Thyroid gland (tissue), 4 donors: ENCODE data around the gene PDZRN3. TPM values are rescaled to one million over a fixed set of nuclear protein-coding genes. Genes with fewer than 3 reads are reported as not detected.

Experiments
- DNase-seq, 2 donors: peaks; one replicate each; pipeline ENCODE4 v3.0.0-alpha.2; 2019
- H3K27ac ChIP-seq, 3 donors: fragments of 200-600 bp; sonication (generic); 1 replicate in 2 of 3; 2 replicates in 1 of 3; pipeline ENCODE4 v1.5.1; 2016 to 2019; ENCODE audit warnings: mild to moderate bottlenecking in 1 of 3, moderate library complexity in 1 of 3
- H3K27me3 ChIP-seq: fragments of 200-600 bp; sonication (generic); one replicate; pipeline ENCODE4 v1.5.1; 2019
- H3K36me3 ChIP-seq, 2 donors: fragments of 200-600 bp; sonication (generic); one replicate each; pipeline ENCODE4 v1.5.1; 2016 to 2019
- H3K4me1 ChIP-seq, 2 donors: fragments of 200-600 bp; sonication (generic); one replicate each; pipeline ENCODE4 v1.5.1; 2017 to 2019
- H3K4me3 ChIP-seq, 3 donors: fragments of 200-600 bp; sonication (generic); replicated peaks in 1 of 3; 1 replicate in 2 of 3; 2 replicates in 1 of 3; pipeline ENCODE4 v1.5.1; 2016; ENCODE audit warnings: mild to moderate bottlenecking in 1 of 3
- H3K9me3 ChIP-seq: fragments of 200-600 bp; sonication (generic); one replicate; pipeline ENCODE4 v1.5.1; 2017
- POLR2A ChIP-seq, 2 donors: fragments of 450-650 bp; IDR thresholded peaks; one replicate each; pipeline ENCODE4 v1.6.1; 2017; ENCODE audit warnings: antibody characterized with exemption in 2 of 2, mild to moderate bottlenecking in 2 of 2, moderate library complexity in 1 of 2
- WGBS, 2 donors: methylation state at CpG; one replicate each; pipeline ENCODE4 v1.1.5; 2017; 5-methylcytosine and 5-hydroxymethylcytosine counted together
- intact Hi-C: fragments of 100-400 bp; cut with DNase I; formaldehyde crosslinking; loops from one replicate; pipeline ENCODE4 v1.15.1; 2023
- total RNA-seq, 4 donors: library from RNA; depleted of rRNA; stranded (reverse); fragments of >200 nt; gene quantifications; one replicate each; pipeline ENCODE4 v1.2.3, GENCODE V29; 2016
- TF ChIP-seq, protein P1 (sequence below), 6 experiments: fragments of 200-600 bp in 3 of 6; fragments of 450-650 bp in 3 of 6; sonication (generic) in 3 of 6; IDR thresholded peaks; one replicate each; pipeline ENCODE4 v1.5.1; 2016 to 2019; ENCODE audit warnings: antibody characterized with exemption in 6 of 6, mild to moderate bottlenecking in 2 of 6, inconsistent platforms in 1 of 6, moderate library complexity in 1 of 6

The PDZRN3 gene
- total RNA-seq, 4 donors from 2014 or later: 4.4 to 8.3 (median 6.0) TPM

DNA sequence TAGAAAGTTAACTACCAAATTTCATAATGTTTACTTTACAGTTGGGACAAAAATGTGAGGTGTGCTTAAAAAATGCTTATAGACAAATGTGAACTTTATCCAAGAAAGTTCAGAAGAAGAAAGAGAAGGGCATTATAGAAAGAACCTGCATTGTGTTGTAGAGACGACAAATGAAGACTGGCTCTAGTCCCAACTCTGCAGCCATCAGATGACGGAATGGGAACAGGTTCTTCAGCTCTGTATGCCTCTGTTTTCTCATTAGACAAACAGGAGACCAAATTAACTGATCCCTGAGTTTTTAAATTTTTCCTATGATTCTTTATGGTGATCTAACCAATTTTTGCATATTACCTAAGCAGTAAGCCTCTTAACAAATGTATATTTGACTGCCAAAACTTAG lies 49.2 kb downstream of the PDZRN3 start:
- Histone ChIP-seq H3K4me3 (no peak overlapping the region), H3K36me3 (no peaks in the 10 kb centered on the region), H3K4me1 (no peaks in the 10 kb centered on the region), H3K9me3 (no peaks in the 10 kb centered on the region), H3K27me3 (no peaks in the 10 kb centered on the region), H3K27ac (no peak overlapping the region)
- no peak for TF ChIP-seq POLR2A (IDR thresholded peaks at IDR 0.05)
- TF ChIP-seq, protein P1, sequence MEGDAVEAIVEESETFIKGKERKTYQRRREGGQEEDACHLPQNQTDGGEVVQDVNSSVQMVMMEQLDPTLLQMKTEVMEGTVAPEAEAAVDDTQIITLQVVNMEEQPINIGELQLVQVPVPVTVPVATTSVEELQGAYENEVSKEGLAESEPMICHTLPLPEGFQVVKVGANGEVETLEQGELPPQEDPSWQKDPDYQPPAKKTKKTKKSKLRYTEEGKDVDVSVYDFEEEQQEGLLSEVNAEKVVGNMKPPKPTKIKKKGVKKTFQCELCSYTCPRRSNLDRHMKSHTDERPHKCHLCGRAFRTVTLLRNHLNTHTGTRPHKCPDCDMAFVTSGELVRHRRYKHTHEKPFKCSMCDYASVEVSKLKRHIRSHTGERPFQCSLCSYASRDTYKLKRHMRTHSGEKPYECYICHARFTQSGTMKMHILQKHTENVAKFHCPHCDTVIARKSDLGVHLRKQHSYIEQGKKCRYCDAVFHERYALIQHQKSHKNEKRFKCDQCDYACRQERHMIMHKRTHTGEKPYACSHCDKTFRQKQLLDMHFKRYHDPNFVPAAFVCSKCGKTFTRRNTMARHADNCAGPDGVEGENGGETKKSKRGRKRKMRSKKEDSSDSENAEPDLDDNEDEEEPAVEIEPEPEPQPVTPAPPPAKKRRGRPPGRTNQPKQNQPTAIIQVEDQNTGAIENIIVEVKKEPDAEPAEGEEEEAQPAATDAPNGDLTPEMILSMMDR (IDR thresholded peaks at IDR 0.05): no peak
- intact Hi-C loops: no loop called here
- 77 to 82% methylated on average over 2 of the region's 2 CpGs for WGBS, 2 donors
- no peak for DNase-seq

DNA sequence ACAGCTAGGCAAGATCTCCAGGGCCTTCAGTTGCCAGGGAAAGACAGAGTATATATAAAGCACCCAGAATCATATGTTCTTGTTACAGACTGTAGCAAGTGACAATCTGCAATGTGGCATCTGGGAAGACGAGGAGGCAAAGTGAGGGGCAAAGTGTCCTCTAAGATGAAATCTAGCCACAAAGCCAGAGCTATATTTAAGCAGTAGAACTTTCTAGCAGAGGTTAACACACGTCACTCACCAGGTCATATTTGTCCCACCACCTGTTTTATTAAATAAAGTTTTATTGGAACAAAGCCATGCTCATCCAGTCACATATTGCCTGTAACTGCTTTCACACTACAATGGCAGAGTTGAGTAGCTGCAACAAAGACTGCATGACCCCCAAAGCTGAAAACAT lies 51.5 kb downstream of the PDZRN3 start:
- H3K27ac ChIP-seq: no peak overlapping the region

DNA sequence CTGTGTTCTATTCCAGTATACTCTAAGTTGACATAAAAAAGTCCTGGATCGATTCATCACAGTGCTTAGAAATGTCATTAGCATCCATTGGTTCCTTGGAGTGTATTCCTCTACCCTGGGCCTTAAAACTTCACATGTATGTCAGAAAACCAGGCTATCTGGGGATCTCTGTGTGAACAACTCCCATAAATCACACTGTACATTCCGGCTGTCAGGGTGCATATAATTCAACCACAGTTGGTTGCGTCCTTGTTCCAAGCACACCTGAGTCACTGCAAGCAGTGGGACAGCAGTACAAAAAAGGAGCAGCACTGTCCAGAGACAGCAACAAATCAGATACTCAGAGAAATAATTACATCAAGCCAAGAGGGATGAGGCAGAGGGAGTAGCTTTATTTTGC lies 52.4 kb downstream of the PDZRN3 start:
- Histone ChIP-seq H3K27me3 (no peaks in the 10 kb centered on the region), H3K4me1 (no peaks in the 10 kb centered on the region), H3K4me3 (no peak overlapping the region), H3K27ac (no peak overlapping the region), H3K36me3 (no peaks in the 10 kb centered on the region), H3K9me3 (no peaks in the 10 kb centered on the region)
- no peak for TF ChIP-seq POLR2A (IDR thresholded peaks at IDR 0.05)
- TF ChIP-seq, protein P1 (IDR thresholded peaks at IDR 0.05): no peak
- intact Hi-C loops: no loop called here
- no peak for DNase-seq
- 79 to 85% methylated on average over 3 of the region's 3 CpGs for WGBS, 2 donors

More for the DNA sequence above, 51.5 kb downstream of the PDZRN3 start:
- no peak for DNase-seq
- no peaks in the 10 kb centered on the region for H3K9me3 ChIP-seq
- H3K4me3 ChIP-seq: no peak overlapping the region
- no peaks in the 10 kb centered on the region for H3K27me3 ChIP-seq
- WGBS, 2 donors: 92 to 95% methylated on average over 2 of the region's 2 CpGs
- intact Hi-C loops: no loop called here
- no peaks in the 10 kb centered on the region for H3K36me3 ChIP-seq
- TF ChIP-seq POLR2A (IDR thresholded peaks at IDR 0.05): no peak
- TF ChIP-seq, protein P1 (IDR thresholded peaks at IDR 0.05): no peak
- no peaks in the 10 kb centered on the region for H3K4me1 ChIP-seq

DNA sequence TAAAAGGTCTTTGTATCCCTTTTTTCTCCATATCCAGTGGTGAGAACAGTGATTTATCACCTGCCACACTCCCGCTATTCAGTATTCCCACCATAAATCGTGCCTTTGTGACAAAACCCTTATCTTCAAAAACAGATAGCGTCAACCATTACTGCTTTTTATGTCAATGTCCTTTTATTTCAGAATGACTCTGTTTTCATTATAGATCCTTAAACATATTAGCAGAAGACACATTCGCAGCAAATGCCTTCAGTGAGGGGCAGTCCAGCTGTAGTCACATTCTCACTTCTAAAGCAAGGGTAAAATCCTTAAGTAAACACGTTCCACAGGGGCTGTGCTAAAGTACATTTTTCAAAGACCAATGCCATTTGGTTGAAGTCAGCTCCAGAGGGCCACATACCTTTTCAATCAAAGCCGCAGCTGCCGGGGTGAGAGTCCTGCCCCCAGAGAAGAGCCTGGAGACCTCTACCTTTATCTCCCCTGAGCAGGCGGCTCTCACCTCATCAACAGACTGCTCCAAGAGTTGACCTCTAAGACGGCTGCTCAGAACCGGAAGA lies 53.4 kb downstream of the PDZRN3 start:
- 47 to 51% methylated on average over 10 of the region's 10 CpGs for WGBS, 2 donors
- Histone ChIP-seq H3K27ac (no peak overlapping the region), H3K4me1 (no peaks in the 10 kb centered on the region), H3K9me3 (no peaks in the 10 kb centered on the region), H3K36me3 (no peaks in the 10 kb centered on the region), H3K27me3 (no peaks in the 10 kb centered on the region), H3K4me3 (no peak overlapping the region)
- intact Hi-C loops: no loop called here
- no peak for DNase-seq
- TF ChIP-seq, protein P1 (IDR thresholded peaks at IDR 0.05): no peak
- no peak for TF ChIP-seq POLR2A (IDR thresholded peaks at IDR 0.05)

DNA sequence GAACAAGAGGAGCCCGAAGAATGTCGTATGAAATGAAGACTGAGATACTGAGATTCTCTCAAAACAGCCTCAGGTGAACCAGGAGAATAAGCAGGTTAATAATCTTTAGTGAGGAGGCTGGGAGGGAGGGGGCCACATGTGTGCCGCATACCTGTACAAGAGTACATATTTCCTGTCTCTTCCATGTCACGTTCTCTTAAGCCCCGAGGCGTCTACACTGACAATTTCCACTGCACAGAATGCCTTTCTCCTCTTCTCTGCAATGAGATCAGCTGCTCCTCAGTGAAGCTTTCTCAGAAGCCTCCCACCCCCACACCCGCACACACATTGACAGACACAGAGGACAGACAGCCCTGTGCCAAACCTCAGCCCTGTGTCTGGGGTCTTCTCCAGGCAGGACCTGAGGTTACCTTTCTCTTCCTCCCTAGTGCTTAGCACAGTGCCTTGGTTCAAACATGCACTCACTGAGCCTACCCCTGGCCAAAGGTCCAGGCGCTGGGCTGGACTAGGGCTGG lies 55.4 kb downstream of the PDZRN3 start:
- TF ChIP-seq POLR2A (IDR thresholded peaks at IDR 0.05): no peak
- no peak for DNase-seq
- no peaks in the 10 kb centered on the region for H3K9me3 ChIP-seq
- H3K27ac ChIP-seq: no peak overlapping the region
- no peaks in the 10 kb centered on the region for H3K4me1 ChIP-seq
- intact Hi-C loops: no loop called here
- no peaks in the 10 kb centered on the region for H3K27me3 ChIP-seq
- no peak overlapping the region for H3K4me3 ChIP-seq
- no peaks in the 10 kb centered on the region for H3K36me3 ChIP-seq
- 81 to 91% methylated on average over 8 of the region's 8 CpGs for WGBS, 2 donors
